MCF 10A (cell line): ENCODE data around the gene UQCC2. TPM values are rescaled to one million over a fixed set of nuclear protein-coding genes. Genes with fewer than 3 reads are reported as not detected.
A peak's percentile ranks its signal among the peaks of the same experiment; 100 is the strongest.

Experiments
- BruUV-seq: library from RNA; stranded (reverse); fragments of 400-500 nt; replicated peaks from 2 replicates; lab custom pipeline; 2021; lab: Mats Ljungman, UMichigan
- CTCF ChIA-PET: fragments of 300-600 bp; sonication (Branson Sonifier 250); formaldehyde crosslinking; extraction: SDS; loops from one replicate; lab custom pipeline; 2021; ENCODE audit warnings: antibody characterized with exemption, inconsistent platforms; lab: Yijun Ruan, JAX
- POLR2A ChIA-PET: fragments of 300-600, 350-650 bp; sonication (Branson Sonifier 250); formaldehyde crosslinking; extraction: SDS; loops from one replicate; lab custom pipeline; 2020; ENCODE audit warnings: antibody characterized with exemption, inconsistent platforms; lab: Yijun Ruan, JAX
- DNase-seq: peaks from one replicate; pipeline ENCODE4 v3.0.0-alpha.2; 2018; ENCODE audit not compliant: unreplicated experiment
- H3K27ac Mint-ChIP-seq: one replicate; pipeline ENCODE4 v1.8.0; 2022; ENCODE audit warnings: mild to moderate bottlenecking, low read depth, mixed read lengths; ENCODE audit not compliant: unreplicated experiment
- H3K27me3 Mint-ChIP-seq: one replicate; pipeline ENCODE4 v1.8.0; 2022; ENCODE audit warnings: mixed read lengths; ENCODE audit not compliant: insufficient read depth, unreplicated experiment
- H3K36me3 Mint-ChIP-seq: one replicate; pipeline ENCODE4 v1.8.0; 2022; ENCODE audit warnings: mild to moderate bottlenecking, moderate library complexity, mixed read lengths; ENCODE audit not compliant: insufficient read depth, unreplicated experiment
- H3K4me1 Mint-ChIP-seq: one replicate; pipeline ENCODE4 v1.8.0; 2022; ENCODE audit warnings: mixed read lengths; ENCODE audit not compliant: insufficient read depth, unreplicated experiment
- H3K4me3 Mint-ChIP-seq: one replicate; pipeline ENCODE4 v1.8.0; 2022; ENCODE audit warnings: mild to moderate bottlenecking, moderate library complexity, mixed read lengths; ENCODE audit not compliant: unreplicated experiment
- H3K9me3 Mint-ChIP-seq: one replicate; pipeline ENCODE4 v1.8.0; 2022; ENCODE audit warnings: mixed read lengths; ENCODE audit not compliant: unreplicated experiment
- intact Hi-C: fragments of 100-400 bp; cut with micrococcal nuclease; formaldehyde crosslinking; loops from 2 replicates; pipeline ENCODE4 v1.14.1; 2022
- total RNA-seq: library from RNA; stranded (reverse); gene quantifications from 2 replicates; pipeline ENCODE4 v1.2.3, GENCODE V29; 2022
- TF ChIP-seq, protein P1 (sequence below): fragments of 200-600 bp; IDR thresholded peaks from one replicate; pipeline ENCODE4 v1.8.0; 2022; ENCODE audit warnings: antibody characterized with exemption, mild to moderate bottlenecking; ENCODE audit not compliant: unreplicated experiment

Gene UQCC2
- total RNA-seq, 1 experiment from 2014 or later = 122 TPM

DNA sequence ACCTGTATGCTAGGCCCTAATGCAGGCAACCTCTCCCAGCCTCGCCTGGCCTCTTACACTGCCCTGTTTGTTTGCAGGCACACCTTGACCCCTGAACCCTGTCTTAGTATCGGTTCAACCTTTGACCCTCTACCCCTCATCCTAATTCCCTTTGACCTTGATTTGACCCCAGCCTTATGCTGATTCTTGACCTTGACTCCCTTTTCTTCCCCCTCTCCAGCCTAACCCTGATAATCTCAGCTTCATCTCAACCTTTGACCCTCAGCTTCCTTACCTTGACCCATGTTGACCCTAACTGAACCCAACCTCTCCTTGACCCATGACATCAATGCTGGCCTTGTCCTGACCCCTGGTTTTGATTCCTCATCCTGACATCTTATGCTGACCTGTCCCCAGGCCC, 33.8 kb downstream of the UQCC2 start:
- H3K36me3 Mint-ChIP-seq = peaks cover 67% of the 10 kb centered on the region
- no TSS peak for BruUV-seq
- H3K27me3 Mint-ChIP-seq = no peaks in the 10 kb centered on the region
- H3K4me1 Mint-ChIP-seq = no peaks in the 10 kb centered on the region
- peak overlapping the region; percentile 88 for H3K27ac Mint-ChIP-seq
- TF ChIP-seq, protein P1, sequence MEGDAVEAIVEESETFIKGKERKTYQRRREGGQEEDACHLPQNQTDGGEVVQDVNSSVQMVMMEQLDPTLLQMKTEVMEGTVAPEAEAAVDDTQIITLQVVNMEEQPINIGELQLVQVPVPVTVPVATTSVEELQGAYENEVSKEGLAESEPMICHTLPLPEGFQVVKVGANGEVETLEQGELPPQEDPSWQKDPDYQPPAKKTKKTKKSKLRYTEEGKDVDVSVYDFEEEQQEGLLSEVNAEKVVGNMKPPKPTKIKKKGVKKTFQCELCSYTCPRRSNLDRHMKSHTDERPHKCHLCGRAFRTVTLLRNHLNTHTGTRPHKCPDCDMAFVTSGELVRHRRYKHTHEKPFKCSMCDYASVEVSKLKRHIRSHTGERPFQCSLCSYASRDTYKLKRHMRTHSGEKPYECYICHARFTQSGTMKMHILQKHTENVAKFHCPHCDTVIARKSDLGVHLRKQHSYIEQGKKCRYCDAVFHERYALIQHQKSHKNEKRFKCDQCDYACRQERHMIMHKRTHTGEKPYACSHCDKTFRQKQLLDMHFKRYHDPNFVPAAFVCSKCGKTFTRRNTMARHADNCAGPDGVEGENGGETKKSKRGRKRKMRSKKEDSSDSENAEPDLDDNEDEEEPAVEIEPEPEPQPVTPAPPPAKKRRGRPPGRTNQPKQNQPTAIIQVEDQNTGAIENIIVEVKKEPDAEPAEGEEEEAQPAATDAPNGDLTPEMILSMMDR = no peak
- H3K4me3 Mint-ChIP-seq = no peak overlapping the region
- ChIA-PET POLR2A (no interaction called here), CTCF (interaction anchor here (0.6 to 0.7 kb wide), 2 partner anchors 85 to 147 kb away, joined by 3 read pairs; no protein-coding TSS in a partner anchor)
- H3K9me3 Mint-ChIP-seq = no peaks in the 10 kb centered on the region
- DNase-seq = no peak
- intact Hi-C loops = no loop called here

DNA sequence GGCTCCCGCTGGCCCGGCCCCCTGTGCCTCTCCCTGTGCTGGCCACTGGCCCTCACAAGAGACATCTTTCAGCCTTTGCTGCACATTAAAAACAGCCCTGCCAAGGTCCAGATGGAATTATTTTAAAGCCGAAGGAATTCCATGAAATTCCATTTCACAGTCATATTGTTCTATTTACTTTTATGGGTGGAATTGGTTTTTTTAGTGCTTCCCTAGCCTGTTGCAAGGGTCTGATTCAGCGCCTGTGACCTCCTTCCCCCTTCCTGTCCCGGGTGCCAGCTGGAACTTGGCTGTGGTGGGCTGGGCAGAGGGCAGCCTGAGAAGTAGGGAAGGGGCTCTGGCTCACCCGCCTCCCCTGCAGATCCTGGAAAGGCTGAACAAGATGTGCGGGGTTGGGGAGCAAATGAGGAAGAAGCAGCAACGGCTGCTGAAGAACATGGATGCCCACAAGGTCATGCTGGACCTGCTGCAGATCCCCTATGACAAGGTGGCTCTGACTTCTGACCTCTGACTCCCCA, 34.3 kb downstream of the UQCC2 start:
- H3K9me3 Mint-ChIP-seq = no peaks in the 10 kb centered on the region
- intact Hi-C loops = no loop called here
- H3K27ac Mint-ChIP-seq = peak overlapping the region; percentile 88
- BruUV-seq = no TSS peak
- peaks cover 70% of the 10 kb centered on the region for H3K36me3 Mint-ChIP-seq
- H3K27me3 Mint-ChIP-seq = no peaks in the 10 kb centered on the region
- POLR2A ChIA-PET = no interaction called here
- TF ChIP-seq, protein P1 = no peak
- no peak for DNase-seq
- CTCF ChIA-PET = interaction anchor here (0.6 kb wide), 1 partner anchor 147 kb away, joined by 3 read pairs; no protein-coding TSS in a partner anchor
- H3K4me1 Mint-ChIP-seq = no peaks in the 10 kb centered on the region
- H3K4me3 Mint-ChIP-seq = no peak overlapping the region

DNA sequence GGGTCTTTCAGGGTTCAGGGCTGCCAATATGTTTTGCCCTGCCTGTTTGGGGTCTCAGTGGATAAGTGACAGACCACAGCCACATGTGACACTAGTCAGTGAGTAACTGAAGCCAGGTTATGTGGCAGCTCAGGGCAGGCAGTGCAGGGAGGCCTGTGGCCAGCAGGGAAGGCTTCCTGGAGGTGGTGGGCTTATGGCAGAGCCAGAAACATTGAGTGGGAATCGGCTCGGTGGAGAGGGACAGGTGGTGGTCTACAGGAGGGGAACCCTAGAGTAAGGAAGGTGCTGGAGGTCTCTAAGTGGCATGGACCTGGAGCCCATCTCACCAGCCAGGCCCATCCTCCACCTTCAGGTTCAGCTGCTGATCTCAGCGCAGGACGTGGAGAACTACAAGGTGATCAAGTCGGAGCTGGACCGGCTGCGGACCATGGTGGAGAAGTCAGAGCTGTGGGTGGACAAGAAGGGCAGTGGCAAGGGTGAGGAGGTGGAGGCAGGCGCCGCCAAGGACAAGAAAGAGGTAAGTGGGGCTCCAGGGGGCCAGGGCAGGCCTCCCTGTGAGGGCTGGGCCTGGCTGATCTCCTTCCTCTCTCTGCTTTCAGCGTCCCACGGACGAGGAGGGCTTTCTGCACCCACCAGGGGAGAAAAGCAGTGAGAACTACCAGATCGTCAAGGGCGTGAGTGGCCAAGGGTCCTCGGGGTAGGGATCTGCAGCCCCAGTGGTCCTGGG, 34.9 kb downstream of the UQCC2 start:
- Mint-ChIP-seq H3K4me3 (no peak overlapping the region), H3K27me3 (no peaks in the 10 kb centered on the region), H3K36me3 (peaks cover 72% of the 10 kb centered on the region), H3K9me3 (no peaks in the 10 kb centered on the region), H3K4me1 (no peaks in the 10 kb centered on the region), H3K27ac (no peak overlapping the region)
- intact Hi-C loops = no loop called here
- CTCF ChIA-PET = interaction anchor here (1.0 to 1.2 kb wide), 2 partner anchors 24 to 91 kb away, joined by 3 to 6 read pairs; no protein-coding TSS in a partner anchor
- POLR2A ChIA-PET = interaction anchor here (0.6 kb wide), 1 partner anchor 96 kb away, joined by 4 read pairs; the partner anchor contains the start of gene BAK1
- TF ChIP-seq, protein P1 = no peak
- DNase-seq = no peak
- no TSS peak for BruUV-seq

- Mint-ChIP-seq H3K36me3 (peaks cover 72% of the 10 kb centered on the region), H3K27me3 (no peaks in the 10 kb centered on the region), H3K27ac (no peak overlapping the region), H3K4me3 (no peak overlapping the region), H3K4me1 (no peaks in the 10 kb centered on the region), H3K9me3 (no peaks in the 10 kb centered on the region)
- no peak for DNase-seq
- BruUV-seq = no TSS peak
- intact Hi-C loops = no loop called here
- ChIA-PET CTCF (interaction anchor here (0.6 to 1.2 kb wide), 4 partner anchors 11 to 722 kb away, joined by 3 to 6 read pairs (median 4); no protein-coding TSS in a partner anchor), POLR2A (interaction anchor here (0.6 to 1.4 kb wide), 3 partner anchors 18 to 96 kb away, joined by 3 to 5 read pairs (median 4); partner anchors contain the start of gene BAK1)
- TF ChIP-seq, protein P1 = no peak
Observed at GRCh38 chr6:33675968-33676367, 35.5 kb downstream of the UQCC2 start.
